ENCODE data around the gene NLGN2.

NLGN2 gene

DNA sequence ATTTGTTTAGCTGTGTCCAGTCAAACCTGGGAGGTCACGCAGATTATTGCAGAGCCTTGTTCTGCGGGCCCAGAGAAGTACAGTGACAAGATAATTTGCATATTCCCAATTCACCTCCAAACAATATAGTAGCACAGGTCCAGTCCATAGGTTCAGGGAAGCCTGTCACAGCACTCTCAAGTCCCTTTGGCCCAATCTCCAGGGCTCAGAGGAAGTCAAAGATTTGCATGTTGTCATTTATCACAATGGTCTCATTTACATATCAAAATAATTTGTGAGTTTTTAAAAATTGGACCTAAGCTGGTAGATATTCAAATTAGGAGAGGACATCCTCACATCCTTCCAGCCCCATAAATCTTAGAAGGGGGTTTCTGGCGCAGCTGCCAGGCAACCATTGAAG is 59.9 kb downstream of the NLGN2 start:
- DNase-seq: no peak

DNA sequence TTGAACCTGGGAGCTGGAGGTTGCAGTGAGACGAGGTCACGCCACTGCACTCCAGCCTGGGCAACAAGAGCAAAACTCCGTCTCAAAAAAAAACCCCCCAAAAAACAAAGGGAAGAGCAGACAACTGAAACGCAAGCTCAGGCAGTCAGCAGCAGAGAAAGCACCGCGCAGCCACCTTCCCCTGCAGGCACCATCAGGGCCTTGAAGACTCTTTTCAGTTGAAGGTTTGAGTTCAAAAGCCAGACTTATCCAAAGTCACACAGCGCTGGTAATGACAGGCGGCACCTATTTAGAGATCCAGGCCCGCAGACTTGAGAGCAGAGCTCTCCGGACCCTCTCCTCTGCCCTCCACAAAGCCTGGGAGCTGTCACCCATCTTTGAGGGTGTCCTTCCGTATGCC is 60.6 kb downstream of the NLGN2 start:
- no peak for DNase-seq

DNA sequence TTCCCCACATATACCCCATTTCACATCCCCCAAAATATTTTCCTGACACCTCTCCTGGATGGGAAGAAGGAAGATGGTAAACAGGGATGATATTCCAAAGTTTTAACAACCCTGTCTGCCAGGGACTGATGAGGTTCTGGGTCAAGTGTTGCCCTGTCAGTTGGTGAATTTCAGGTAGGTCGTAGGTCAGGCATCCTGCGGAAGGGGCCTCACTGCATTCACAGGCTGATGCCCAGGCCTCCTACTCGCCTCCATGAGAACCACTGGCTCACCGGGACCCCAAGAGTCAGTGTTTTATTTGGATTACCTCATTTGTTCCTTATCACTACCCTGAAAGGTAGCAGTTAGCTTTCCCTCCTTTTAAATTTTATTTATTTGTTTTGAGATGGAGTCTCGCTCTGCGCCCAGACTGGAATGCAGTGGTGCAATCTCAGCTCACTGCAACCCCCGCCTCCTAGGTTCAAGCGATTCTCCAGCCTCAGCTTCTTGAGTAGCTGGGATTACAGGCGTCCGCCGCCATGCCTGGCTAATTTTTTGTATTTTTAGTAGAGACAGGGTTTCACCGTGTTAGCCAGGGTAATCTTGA is 61.3 kb downstream of the NLGN2 start:
- no peak for DNase-seq
